Measurements from ENCODE around the gene TBC1D16.
"Not testable (repeated sequence)": the region's sequence is repeated elsewhere in the genome, so short reads cannot be mapped to it uniquely, and the experiment has no call there.

TBC1D16 gene

GRCh38 chr17:79909121-79909520, 126.6 kb downstream of the TBC1D16 start:
- DNase-seq: peak; percentile 68

DNA sequence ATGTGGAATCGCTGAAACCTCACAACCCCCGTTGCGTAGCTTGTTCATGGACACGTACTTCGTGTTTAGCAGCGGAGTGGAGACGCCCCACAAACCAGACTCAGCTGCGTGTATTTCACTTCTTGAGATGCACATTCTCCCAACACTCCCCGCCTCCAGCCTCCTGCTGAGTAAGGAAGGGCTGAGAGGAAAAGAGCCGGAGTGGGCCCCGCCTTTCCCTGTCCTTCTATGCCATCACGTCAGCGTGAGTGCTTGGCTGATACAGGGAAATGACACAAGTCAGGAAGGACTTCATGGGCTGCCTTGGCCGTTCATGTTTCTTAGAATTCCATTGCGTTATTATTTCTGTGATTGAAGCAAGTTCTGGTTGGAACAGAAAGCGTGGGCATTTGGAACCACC, 127.8 kb downstream of the TBC1D16 start:
- no peak for DNase-seq

DNA sequence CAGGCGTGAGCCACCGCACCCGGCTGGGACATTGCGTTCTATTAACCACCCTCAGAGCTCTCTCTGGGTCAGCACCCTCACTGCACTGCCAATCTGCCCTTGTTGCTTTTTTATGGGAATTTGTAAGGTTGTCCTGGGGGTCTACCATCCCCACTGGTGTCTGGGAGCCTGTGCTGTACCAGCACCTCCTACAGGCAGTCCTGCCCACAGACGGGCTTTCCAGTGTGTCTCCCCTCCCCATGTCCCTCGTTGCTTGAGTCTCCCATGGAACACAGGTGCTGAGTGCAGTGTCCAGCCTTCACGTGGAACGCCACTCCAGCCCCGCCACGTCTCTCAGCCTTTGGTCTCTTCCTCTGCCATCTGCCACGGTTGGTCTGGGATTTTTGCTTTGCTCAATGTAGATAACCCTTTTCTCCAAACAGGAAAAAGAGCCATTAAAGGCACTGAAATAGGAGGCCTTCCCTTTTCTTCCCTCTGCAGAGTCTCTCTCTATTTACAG, 128.4 kb downstream of the TBC1D16 start:
- no peak for DNase-seq

GRCh38 chr17:79905832-79906231, 129.8 kb downstream of the TBC1D16 start:
- peak; percentile 25 for DNase-seq

DNA sequence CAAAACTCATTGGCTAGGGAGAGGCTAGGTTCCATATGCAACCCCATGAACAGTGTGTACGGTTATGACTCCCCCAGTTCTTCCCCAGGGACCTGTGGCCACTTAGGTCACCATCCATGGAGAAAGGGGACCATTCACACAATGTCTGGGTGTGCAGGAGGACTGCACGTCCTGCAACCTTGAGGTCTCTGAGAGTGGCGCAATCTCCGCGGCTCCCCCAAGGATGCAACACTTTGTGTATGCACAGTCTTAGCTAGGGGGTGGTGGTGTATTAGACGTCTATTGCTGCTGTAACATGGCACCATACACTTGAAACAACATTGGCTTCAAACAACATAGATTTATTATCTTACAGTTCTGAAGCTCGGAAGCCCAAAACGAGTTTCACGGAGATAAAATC, 130.8 kb downstream of the TBC1D16 start:
- no peak for DNase-seq

DNA sequence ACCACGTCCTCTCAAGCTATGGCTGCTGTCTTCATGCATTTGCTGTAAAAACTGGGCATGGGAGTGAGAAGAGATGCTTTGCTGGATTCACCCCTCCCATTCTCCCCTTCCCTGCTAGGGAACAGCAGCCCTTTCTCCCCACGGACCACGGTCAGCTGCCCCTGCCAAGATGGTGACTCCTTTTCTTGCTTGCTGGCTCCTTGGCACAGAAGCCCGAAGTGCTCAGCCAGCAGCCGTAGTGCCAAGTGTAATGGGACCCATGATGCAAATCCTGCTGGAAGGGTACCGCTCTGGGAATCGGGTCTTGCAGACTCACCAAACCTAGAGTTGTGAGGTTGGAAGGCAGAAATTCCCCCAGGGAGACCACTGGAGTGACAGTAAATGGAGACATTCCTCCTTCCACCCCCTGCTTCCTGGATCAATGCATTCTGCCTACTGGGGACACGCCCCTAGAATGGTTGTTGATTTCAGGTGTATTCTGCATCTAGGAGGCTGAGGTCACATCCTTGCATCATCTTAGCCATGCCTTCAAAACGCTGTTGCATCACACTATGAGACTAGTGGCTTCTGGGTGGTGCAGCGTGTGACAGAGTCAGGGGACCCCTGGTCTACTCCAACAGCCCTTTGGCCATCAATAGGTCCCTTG, 133.4 kb downstream of the TBC1D16 start:
- no peak for DNase-seq

- no peak for DNase-seq
Observed at GRCh38 chr17:79901131-79901530, 134.5 kb downstream of the TBC1D16 start.

- DNase-seq: no peak
Observed at GRCh38 chr17:79899584-79899983, 136.1 kb downstream of the TBC1D16 start.

DNA sequence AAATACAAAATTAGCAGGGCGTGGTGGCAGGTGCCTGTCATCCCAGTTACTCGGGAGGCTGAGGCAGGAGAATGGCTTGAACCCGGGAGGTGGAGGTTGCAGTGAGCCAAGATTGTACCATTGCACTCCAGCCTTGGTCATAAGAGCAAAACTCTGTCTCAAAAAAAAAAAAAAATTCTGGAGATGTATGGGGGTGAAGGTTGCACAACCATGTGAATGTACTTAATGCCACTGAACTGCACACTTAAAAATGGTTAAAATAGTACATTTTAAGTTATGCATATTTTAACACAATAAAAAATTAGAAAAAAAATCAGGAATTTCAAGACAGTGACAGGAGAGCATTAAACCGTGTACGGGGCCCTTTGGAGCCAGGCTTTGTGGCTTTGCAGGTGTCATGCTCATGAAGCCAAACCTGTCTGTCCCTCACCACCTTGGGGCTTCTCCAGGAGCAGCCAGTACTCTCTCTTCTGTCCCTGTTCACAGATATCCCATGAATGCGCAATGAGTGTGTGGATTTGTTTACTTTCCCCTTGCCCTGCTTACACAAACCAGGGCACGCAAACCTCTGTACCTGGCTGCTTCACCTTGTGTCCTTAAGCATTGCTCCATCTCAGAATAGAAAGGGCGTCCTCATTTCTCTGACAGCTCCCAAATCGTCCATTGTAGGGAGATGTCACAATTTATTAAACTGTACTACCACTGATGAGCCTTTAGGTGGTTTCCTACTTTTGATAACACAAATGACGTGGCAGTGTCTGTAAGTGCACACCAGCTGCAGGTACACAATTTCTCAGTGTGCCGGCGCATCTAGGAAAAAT, 138.2 kb downstream of the TBC1D16 start:
- DNase-seq: no peak

DNA sequence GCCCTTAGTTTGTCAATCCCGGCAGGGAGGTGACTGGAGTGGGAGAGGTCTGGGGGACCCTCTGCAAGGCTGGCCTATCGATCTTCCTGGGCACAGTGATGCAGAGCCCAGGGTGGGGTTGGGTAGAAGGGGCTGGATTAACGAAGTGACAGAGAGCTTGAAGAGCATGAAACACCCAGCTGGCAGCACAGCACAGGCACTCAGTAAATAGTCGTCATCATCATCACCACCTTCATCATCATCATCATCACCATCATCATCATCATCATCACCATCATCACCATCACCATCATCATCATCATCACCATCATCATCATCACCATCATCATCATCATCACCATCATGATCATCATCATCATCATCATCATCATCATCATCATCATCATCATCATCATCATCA, 142.2 kb downstream of the TBC1D16 start:
- not testable (repeated sequence) for DNase-seq

DNA sequence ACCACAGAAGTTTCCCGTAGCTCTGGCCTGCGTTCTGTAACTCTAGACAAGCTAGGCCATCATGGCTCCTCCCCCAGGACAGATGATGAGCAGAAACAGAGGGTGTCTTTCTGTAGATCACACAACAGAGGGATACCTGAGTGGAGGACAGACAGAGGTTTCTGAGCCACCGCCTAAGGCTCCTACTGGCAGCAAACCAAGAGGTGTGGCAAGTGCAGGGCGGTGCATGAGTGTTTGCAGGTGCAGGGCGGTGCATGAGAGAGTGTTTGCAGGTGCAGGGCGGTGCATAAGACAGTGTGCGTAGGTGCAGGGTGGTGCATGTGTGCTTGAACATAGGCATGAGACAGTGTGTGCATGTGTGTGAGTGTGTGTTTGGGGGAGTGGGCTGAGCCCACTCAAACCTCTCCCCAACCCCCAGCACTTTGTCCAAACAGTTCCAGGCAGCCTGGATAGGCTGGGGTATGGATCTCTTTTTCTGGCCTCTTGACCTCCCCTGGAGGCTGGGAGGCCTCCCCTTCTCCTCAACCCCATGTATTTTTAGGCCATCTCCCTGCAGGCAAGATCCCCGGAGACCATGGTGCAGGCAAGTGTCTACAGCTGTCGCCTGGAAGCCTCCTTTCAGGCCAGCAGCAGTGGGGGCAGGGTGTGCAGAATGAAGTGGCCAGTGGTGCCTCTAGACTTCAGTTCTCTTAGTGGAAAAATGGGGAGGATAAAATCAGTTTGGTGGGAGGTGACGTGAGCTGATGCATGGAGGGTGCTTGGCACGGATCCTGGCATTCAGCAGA, 143.0 kb downstream of the TBC1D16 start:
- peak; percentile 97 for DNase-seq

GRCh38 chr17:79891113-79891730, 144.4 kb downstream of the TBC1D16 start:
- DNase-seq: no peak

DNA sequence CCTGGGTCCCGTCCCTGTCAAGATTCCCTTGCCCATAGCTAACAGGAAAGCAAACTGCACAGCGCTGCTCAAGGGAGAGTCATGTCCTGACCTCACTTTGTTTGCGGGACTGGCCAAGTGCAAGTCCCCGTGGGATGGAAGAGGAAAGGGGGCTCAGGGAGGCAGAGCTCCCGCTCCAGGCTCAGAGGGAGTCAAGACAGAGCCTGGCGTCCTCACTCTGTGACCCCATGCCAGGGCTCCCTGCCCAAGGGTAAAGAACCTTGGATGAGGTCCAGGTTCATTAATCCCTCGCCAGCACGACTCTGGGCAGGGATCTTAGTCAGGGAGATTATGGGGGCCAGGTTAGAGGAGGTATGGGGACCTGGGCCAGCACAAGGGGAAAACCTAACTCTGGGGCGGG, 145.0 kb downstream of the TBC1D16 start:
- no peak for DNase-seq

GRCh38 chr17:79888811-79889634, 146.6 kb downstream of the TBC1D16 start:
- DNase-seq: no peak

DNA sequence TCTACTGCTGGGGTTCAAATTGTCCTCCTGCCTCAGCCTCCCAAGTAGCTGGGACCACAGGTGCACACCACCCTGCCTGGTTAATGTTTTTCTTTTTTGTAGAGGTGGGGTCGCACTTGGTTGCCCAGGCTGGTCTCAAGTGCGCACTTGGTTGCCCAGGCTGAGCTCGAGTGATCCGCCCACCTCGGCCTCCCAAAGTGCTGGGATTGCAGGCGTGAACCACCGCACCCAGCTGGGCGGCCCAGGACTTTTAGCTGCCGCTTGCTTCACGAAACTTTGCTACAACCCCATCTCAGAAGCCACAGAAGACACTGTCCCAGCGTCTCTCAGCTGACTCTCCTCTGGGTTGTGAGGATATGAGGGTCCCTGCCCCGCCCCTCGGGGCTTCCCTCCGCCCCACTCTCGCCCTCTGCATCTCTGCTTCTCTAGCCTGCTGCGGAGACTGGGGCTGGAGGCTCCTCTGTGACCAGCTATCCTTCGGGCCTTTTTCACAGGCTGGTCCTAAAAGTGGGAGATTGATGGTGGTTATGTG, 147.6 kb downstream of the TBC1D16 start:
- no peak for DNase-seq

DNA sequence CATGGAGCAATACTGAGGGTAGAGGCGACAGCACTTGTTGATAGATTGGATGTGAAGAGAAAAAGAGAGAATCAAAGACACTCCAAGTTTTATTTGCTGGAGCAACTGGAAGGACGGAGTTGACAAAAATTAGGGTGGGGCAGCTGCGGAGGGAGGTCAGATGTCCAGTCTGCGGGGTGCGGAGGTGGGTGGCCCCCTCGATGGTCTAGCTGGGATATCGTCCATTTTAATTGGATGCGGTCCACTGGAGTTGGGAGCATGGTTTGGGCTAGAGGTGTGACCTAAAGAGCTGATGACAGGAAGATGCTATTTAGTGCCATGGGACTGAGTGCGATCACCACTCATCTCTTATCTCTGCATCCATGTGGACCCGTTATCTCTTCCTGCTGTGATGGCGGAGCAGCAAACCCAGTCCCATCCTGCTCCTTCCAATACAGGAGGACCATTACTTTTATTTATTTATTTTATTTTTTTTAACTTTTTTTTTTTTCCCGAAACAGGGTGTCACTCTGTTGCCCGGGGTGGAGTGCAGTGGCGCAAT, 148.2 kb downstream of the TBC1D16 start:
- DNase-seq: no peak

GRCh38 chr17:79883202-79883601, 152.5 kb downstream of the TBC1D16 start:
- no peak for DNase-seq

Measured in RPMI8226 (cell line).